Dermis lymphatic vessel endothelial cell (primary cell): ENCODE measurements around the gene CSNK1G2. TPM values are rescaled to one million over a fixed set of nuclear protein-coding genes. Genes with fewer than 3 reads are reported as not detected.

Experiments used
- total RNA-seq: library from RNA; depleted of rRNA; stranded (reverse); fragments of >200 nt; gene quantifications from 2 replicates; pipeline ENCODE4 v1.2.1, GENCODE V29; 2014

The CSNK1G2 gene
- 49.6 and 55.8 TPM in 2 replicates for total RNA-seq

DNA sequence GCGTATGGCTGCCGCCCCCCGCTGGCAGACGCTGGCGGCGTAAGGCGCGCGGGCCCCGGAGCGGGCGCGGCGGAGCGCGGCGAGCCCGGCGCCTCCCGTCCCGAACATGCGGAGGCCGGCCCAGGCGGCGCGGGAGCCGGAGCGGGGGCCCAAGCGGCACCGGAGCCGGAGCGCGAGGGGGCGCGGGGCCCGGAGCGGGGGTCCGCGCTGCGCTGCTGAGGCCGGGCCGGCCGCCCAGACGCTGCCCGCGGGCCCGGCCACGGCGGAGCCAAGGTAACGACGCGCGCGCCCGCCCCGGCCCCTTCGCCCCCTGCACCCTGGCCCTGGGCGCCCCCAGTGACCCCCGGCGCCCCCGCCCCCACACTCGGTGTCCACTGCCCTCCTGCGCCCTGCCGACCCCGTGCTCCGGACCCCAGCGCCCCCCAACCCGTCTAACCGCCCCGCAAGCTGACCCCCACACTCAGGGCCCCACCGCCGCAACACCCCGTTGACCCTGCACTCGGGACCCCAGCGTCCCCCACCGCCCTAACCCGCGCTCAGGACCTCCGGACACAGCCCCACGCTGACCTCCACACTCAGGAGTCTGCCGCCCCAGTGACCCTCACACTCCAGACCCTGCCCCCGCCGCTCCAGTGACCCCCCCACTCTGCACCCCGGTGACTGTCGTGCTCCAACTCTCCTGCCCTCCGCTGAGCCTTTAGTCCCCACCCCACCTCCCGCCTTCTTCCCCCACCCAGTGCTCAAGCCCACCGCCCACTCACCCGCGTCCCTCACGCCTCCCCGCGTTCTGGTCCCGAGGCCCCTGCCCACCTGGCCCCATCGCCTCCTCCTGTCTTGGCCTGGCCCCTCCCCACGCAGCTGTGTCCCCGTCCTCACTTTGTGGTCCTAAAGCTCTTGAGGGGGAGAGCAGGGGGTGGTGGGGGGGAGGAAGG is at the start of gene CSNK1G2:
TSS of gene CSNK1G2 (plus strand) at position 27 of the 932 bp plus-strand sequence. CDS start 28,601 bp downstream, outside the sequence.

GRCh38 chr19:1905110-1905862 is 35.7 kb upstream of the CSNK1G2 start, which contains the start of the genes ADAT3 and SCAMP4:
Gene ADAT3, plus strand, starts transcription at chr19:1905399. Its CDS starts 6,649 bp downstream, at chr19:1912048.
Gene SCAMP4, plus strand, starts transcription at chr19:1905399. Its CDS starts 9,621 bp downstream, at chr19:1915020.

GRCh38 chr19:2015608-2015950 is 74.6 kb downstream of the CSNK1G2 start, which contains the start of gene BTBD2:
Gene BTBD2, minus strand, starts transcription at chr19:2015714. Its CDS starts 11 bp downstream, at chr19:2015703.

Other genes with a start within 250 kb of the CSNK1G2 start
- gene ONECUT3, start 187.7 kb upstream of the CSNK1G2 start, total RNA-seq: not detected in 2 replicates
- gene ATP8B3, start 128.9 kb upstream of the CSNK1G2 start, total RNA-seq: 0.43 and 0.52 TPM in 2 replicates
- 4.3 and 4.9 TPM in 2 replicates for gene REXO1, start 92.7 kb upstream of the CSNK1G2 start, total RNA-seq
- gene KLF16, start 77.6 kb upstream of the CSNK1G2 start, total RNA-seq: 3.9 and 4.7 TPM in 2 replicates
- gene ABHD17A, start 55.7 kb upstream of the CSNK1G2 start, total RNA-seq: 72.7 and 84.0 TPM in 2 replicates
- gene ADAT3, start 35.8 kb upstream of the CSNK1G2 start, total RNA-seq: 1.9 and 2.0 TPM in 2 replicates
- 20.4 and 21.9 TPM in 2 replicates for gene SCAMP4, start 35.8 kb upstream of the CSNK1G2 start, total RNA-seq
- 29.8 and 40.8 TPM in 2 replicates for gene BTBD2, start 74.5 kb downstream of the CSNK1G2 start, total RNA-seq
- gene MKNK2, start 110.1 kb downstream of the CSNK1G2 start, total RNA-seq: 75.1 and 110 TPM in 2 replicates
- gene MOB3A, start 155.2 kb downstream of the CSNK1G2 start, total RNA-seq: 14.1 and 20.4 TPM in 2 replicates
- 0.95 and 1.4 TPM in 2 replicates for gene IZUMO4, start 155.7 kb downstream of the CSNK1G2 start, total RNA-seq
- 56.6 and 61.2 TPM in 2 replicates for gene AP3D1, start 210.4 kb downstream of the CSNK1G2 start, total RNA-seq
- gene DOT1L, start 222.8 kb downstream of the CSNK1G2 start, total RNA-seq: 2.2 and 2.8 TPM in 2 replicates